Adipocyte (in vitro differentiated cells): ENCODE results near the gene PCDHGA9.

ENCODE experiments used
- DNase-seq: peaks from one replicate; pipeline ENCODE4 v3.0.0-alpha.2; 2015; ENCODE audit warnings: low read depth
- H3K27me3 ChIP-seq: replicated peaks from 2 replicates; pipeline ENCODE4 v1.7.0; 2013; ENCODE audit warnings: mild to moderate bottlenecking, low read length, moderate library complexity; ENCODE audit not compliant: control insufficient read depth, insufficient read depth
- H3K36me3 ChIP-seq: 2 replicates; pipeline ENCODE4 v1.7.0; 2013; ENCODE audit warnings: low read length, mild to moderate bottlenecking, moderate library complexity; ENCODE audit not compliant: control insufficient read depth, insufficient read depth, severe bottlenecking
- H3K4me1 ChIP-seq: 2 replicates; pipeline ENCODE4 v1.7.0; 2013; ENCODE audit warnings: mild to moderate bottlenecking, low read length, moderate library complexity; ENCODE audit not compliant: control insufficient read depth, insufficient read depth
- H3K4me3 ChIP-seq: 2 replicates; pipeline ENCODE4 v1.7.0; 2013; ENCODE audit warnings: mild to moderate bottlenecking, low read length, moderate library complexity
- H3K9ac ChIP-seq: 2 replicates; pipeline ENCODE4 v1.7.0; 2013; ENCODE audit warnings: mild to moderate bottlenecking, low read length, moderate library complexity
- H3K9me3 ChIP-seq: 2 replicates; pipeline ENCODE4 v1.7.0; 2013; ENCODE audit warnings: mild to moderate bottlenecking, low read length, moderate library complexity; ENCODE audit not compliant: control insufficient read depth

The PCDHGA9 gene

DNA sequence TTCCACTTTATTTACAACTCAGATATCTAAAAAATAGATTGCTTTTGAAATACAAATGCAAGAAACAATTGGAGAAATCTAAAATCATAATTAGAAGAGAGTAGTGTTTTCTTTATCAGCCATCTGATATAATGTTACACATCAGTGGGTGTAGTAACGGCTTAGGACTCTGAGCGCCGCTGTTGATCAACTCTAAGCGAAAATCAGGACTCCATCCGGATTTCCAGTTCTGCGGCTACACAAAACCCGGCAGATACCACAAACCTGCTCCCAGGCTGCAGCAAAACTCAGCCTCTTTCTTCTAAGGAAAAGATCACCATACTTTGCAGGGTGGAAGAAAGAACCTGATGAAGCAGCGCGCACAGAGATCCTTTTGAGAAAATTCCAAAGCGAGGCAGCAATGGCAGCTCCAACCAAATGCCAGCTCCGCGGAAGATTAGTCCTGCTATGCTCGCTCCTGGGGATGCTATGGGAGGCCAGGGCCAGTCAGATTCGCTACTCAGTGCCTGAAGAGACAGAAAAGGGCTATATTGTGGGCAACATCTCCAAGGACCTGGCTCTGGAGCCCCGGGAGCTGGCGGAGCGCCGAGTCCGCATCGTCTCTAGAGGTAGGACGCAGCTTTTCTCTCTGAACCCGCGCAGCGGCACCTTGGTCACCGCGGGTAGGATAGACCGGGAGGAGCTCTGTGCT is at the start of gene PCDHGA9:
TSS of gene PCDHGA9 (plus strand) at position 226 of the 691 bp plus-strand sequence. CDS start at position 401, 175 bp downstream.
- Histone ChIP-seq H3K4me1 (peaks cover 13% of the 10 kb centered on the region), H3K4me3 (peak within 1 kb of the TSS; percentile 79), H3K9me3 (peaks cover 49% of the 10 kb centered on the region), H3K27me3 (no peaks in the 10 kb centered on the region), H3K9ac (peak within 1 kb of the TSS; percentile 36), H3K36me3 (no peaks in the 10 kb centered on the region)
- DNase-seq = peak; percentile 76

DNA sequence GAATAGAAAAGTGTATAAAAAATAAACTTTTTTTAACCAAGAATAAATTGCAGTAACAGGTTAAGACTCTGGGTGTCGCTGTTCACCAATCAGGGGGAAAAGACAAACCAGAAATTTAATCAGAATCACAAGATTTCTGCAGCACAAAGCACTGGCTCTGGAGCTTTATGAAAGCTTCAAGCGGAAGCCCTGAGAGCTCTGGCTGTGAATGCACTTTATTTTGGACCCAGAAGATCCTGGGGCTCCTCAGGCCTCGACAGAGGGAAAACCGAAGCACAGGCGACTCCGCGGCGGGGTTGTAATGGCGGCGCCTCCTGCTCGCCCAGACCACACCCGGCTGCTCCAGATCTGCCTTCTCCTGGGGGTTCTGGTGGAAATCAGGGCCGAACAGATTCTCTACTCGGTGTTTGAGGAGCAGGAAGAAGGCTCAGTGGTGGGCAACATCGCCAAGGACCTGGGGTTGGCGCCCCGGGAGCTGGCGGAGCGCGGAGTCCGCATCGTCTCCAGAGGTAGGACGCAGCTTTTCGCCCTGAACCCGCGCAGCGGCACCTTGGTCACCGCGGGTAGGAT is 47.6 kb upstream of the PCDHGA9 start, which contains the start of gene PCDHGA4:
TSS of gene PCDHGA4 (plus strand) at position 122 of the 570 bp plus-strand sequence. CDS start at position 209, 87 bp downstream.
- no peaks in the 10 kb centered on the region for H3K36me3 ChIP-seq
- H3K9ac ChIP-seq = peak within 1 kb of the TSS; percentile 80
- H3K4me3 ChIP-seq = peak within 1 kb of the TSS; percentile 79
- peak; percentile 20 for DNase-seq
- H3K9me3 ChIP-seq = peaks cover 63% of the 10 kb centered on the region
- no peaks in the 10 kb centered on the region for H3K4me1 ChIP-seq
- peaks cover 4% of the 10 kb centered on the region for H3K27me3 ChIP-seq

DNA sequence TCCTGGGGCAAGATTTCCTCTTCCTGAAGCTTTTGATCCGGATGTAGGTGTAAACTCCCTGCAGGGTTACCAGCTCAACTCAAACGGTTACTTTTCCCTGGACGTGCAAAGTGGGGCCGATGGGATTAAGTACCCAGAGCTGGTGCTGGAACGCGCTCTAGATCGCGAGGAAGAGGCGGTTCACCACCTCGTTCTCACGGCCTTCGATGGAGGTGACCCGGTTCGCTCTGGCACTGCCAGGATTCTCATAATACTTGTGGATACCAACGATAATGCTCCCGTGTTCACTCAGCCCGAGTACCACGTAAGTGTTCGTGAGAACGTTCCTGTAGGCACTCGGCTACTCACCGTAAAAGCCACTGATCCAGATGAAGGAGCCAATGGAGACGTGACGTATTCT is 46.9 kb upstream of the PCDHGA9 start:
- Histone ChIP-seq H3K36me3 (no peaks in the 10 kb centered on the region), H3K4me1 (no peaks in the 10 kb centered on the region), H3K27me3 (peaks cover 4% of the 10 kb centered on the region), H3K9me3 (peaks cover 63% of the 10 kb centered on the region), H3K4me3 (peak overlapping the region; percentile 79), H3K9ac (no peak overlapping the region)
- DNase-seq = no peak

DNA sequence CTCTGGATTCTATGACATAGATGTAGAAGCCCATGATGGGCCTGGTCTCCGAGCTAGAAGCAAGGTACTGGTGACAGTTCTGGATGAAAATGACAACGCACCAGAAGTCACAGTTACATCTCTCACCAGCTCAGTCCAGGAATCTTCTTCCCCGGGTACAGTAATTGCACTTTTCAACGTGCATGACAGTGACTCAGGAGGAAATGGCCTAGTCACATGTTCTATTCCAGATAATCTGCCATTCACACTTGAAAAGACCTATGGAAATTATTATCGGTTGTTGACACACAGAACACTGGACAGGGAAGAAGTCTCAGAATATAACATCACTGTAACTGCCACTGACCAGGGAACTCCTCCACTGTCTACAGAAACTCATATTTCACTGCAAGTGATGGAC is 46.4 kb upstream of the PCDHGA9 start:
- DNase-seq = no peak
- Histone ChIP-seq H3K4me3 (peak overlapping the region; percentile 79), H3K9ac (no peak overlapping the region), H3K36me3 (no peaks in the 10 kb centered on the region), H3K27me3 (peaks cover 4% of the 10 kb centered on the region), H3K4me1 (no peaks in the 10 kb centered on the region), H3K9me3 (peaks cover 63% of the 10 kb centered on the region)

DNA sequence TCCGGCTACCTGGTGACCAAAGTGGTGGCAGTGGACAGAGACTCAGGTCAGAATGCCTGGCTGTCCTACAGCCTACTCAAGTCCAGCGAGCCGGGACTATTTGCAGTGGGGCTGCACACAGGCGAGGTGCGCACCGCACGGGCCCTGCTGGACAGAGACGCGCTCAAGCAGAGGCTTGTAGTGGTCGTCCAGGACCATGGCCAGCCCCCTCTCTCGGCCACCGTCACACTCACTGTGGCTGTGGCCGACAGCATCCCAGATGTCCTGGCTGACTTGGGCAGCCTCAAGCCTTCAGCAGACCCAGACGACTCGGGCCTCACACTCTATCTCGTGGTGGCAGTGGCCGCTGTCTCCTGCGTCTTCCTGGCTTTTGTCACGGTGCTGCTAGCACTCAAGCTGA is 45.6 kb upstream of the PCDHGA9 start:
- no peaks in the 10 kb centered on the region for H3K36me3 ChIP-seq
- no peak for DNase-seq
- H3K9ac ChIP-seq = no peak overlapping the region
- H3K27me3 ChIP-seq = peaks cover 4% of the 10 kb centered on the region
- H3K9me3 ChIP-seq = peaks cover 66% of the 10 kb centered on the region
- peak overlapping the region; percentile 58 for H3K4me3 ChIP-seq
- no peaks in the 10 kb centered on the region for H3K4me1 ChIP-seq

DNA sequence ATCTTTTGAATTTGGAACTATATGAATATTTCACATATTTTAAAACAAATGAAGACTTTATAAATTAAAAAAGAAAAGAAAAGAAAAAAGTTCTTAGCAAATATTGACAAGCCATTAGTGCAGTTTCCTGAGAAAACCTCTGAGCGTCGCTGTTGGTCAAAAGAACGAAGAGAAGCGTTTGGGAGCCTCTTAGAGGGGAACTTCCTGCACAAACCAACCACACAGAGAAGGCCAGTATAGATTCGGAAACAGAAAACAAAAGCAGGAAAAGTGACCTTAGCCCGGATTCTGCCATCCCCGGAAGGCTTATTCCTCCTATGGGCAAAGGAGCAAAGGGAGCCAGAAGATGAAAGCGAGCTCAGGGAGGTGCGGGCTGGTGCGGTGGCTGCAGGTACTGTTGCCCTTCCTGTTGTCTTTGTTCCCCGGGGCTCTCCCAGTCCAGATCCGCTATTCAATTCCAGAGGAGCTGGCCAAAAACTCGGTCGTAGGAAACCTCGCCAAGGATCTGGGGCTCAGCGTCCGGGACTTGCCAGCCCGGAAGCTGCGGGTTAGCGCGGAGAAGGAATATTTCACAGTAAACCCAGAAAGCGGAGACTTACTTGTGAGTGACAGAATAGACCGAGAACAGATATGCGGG is 42.7 kb upstream of the PCDHGA9 start, which contains the start of gene PCDHGB2:
TSS of gene PCDHGB2 (plus strand) at position 205 of the 637 bp plus-strand sequence. CDS start at position 347, 142 bp downstream.
- peak; percentile 37 for DNase-seq
- Histone ChIP-seq H3K4me1 (no peaks in the 10 kb centered on the region), H3K27me3 (peaks cover 6% of the 10 kb centered on the region), H3K36me3 (no peaks in the 10 kb centered on the region), H3K4me3 (peak within 1 kb of the TSS; percentile 78), H3K9me3 (peaks cover 89% of the 10 kb centered on the region), H3K9ac (peak within 1 kb of the TSS; percentile 54)

DNA sequence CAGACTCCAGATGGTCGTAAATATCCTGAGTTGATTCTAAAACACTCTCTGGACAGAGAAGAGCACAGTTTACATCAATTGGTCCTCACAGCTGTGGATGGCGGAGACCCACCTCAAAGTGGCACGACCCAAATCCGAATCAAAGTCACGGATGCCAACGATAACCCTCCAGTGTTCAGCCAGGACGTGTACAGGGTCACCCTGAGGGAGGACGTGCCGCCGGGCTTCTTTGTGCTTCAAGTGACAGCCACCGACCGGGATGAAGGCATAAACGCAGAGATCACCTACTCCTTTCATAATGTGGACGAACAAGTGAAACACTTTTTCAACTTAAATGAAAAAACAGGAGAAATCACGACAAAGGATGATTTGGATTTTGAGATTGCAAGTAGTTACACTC is 41.9 kb upstream of the PCDHGA9 start:
- no peak overlapping the region for H3K9ac ChIP-seq
- H3K36me3 ChIP-seq = no peaks in the 10 kb centered on the region
- DNase-seq = no peak
- H3K9me3 ChIP-seq = peaks cover 92% of the 10 kb centered on the region
- H3K4me3 ChIP-seq = peak overlapping the region; percentile 78
- peaks cover 8% of the 10 kb centered on the region for H3K27me3 ChIP-seq
- no peaks in the 10 kb centered on the region for H3K4me1 ChIP-seq

DNA sequence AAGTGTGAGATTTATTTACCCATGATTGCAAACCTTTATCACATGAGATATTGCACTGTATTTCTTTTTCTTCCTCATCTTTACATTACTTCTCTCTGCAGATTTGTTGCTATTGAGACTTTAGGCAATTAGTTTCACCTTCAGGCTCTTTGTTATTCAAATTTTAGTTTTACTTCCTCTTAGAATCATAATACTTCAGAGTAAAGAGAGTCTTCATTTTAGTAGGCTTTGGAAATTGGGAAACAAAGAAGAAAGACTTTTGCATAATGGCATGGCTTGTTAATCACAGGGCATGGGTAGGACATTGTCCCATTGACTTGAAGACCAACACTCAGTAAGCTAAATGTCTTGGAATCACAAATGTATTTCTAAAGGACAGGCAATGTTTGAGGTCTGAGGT is 39.9 kb upstream of the PCDHGA9 start:
- Histone ChIP-seq H3K27me3 (peaks cover 16% of the 10 kb centered on the region), H3K4me1 (no peaks in the 10 kb centered on the region), H3K9me3 (peaks cover 87% of the 10 kb centered on the region), H3K36me3 (no peaks in the 10 kb centered on the region), H3K9ac (no peak overlapping the region), H3K4me3 (no peak overlapping the region)
- DNase-seq = no peak

DNA sequence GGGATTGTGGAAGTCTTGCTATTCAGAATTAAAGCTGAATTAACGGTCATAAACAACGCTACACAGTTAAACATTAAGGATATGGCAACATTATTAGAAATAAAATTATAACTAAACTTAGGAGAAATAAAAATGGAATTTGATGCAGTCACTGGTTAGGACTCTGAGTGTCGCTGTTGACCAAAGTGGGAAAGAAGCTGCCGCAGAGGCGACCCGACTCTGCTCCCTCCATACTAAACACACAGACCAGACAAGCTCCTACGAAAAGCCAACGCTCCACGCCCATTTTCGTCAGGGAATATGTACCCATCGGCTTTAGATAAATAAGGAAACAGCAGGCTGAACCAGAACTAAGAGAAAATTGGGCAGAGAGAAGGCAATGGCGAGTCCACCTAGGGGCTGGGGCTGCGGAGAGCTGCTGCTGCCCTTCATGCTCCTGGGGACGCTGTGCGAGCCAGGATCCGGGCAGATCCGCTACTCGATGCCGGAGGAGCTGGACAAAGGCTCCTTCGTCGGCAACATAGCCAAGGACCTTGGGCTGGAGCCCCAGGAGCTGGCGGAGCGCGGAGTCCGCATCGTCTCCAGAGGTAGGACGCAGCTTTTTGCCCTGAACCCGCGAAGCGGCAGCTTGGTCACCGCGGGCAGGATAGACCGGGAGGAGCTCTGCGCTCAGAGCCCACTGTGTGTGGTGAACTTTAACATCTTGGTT is 38.5 kb upstream of the PCDHGA9 start, which contains the start of gene PCDHGA5:
TSS of gene PCDHGA5 (plus strand) at position 211 of the 709 bp plus-strand sequence. CDS start at position 380, 169 bp downstream.
- H3K4me1 ChIP-seq = no peaks in the 10 kb centered on the region
- H3K9me3 ChIP-seq = peaks cover 76% of the 10 kb centered on the region
- H3K4me3 ChIP-seq = peak within 1 kb of the TSS; percentile 68
- H3K36me3 ChIP-seq = no peaks in the 10 kb centered on the region
- no peak within 1 kb of the TSS for H3K9ac ChIP-seq
- peak; percentile 5 for DNase-seq
- H3K27me3 ChIP-seq = peaks cover 16% of the 10 kb centered on the region

DNA sequence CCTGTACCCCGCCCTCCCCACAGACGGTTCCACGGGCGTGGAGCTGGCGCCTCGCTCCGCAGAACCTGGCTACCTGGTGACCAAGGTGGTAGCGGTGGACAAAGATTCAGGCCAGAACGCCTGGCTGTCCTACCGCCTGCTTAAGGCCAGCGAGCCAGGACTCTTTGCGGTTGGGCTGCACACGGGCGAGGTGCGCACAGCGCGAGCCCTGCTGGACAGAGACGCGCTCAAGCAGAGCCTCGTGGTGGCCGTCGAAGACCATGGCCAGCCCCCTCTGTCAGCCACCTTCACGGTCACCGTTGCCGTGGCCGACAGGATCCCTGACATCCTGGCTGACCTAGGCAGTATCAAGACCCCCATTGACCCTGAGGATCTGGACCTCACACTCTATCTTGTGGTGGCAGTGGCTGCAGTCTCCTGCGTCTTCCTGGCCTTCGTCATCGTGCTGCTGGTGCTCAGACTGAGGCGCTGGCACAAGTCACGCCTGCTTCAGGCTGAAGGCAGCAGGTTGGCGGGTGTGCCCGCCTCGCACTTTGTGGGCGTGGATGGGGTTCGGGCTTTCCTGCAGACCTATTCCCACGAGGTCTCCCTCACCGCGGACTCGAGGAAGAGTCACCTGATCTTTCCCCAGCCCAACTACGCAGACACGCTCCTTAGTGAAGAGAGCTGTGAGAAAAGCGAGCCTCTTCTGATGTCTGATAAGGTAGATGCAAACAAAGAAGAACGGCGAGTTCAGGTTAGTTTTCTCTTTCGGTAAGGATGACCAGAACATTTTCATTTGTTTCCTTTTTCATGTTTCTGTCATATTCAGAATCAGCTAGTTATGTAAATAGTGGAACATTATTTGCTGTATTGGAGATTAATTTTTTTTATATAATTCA is 36.3 kb upstream of the PCDHGA9 start:
- no peak for DNase-seq
- Histone ChIP-seq H3K27me3 (peaks cover 22% of the 10 kb centered on the region), H3K4me1 (peaks cover 4% of the 10 kb centered on the region), H3K36me3 (no peaks in the 10 kb centered on the region), H3K9me3 (peaks cover 70% of the 10 kb centered on the region), H3K4me3 (no peak overlapping the region), H3K9ac (no peak overlapping the region)
